Tibial nerve (tissue), 3 donors: ENCODE data around the gene ALK.

Experiments
- CTCF ChIP-seq, 5 experiments: fragments of 200-600 bp in 3 of 5; fragments of 450-650 bp in 2 of 5; sonication (generic) in 3 of 5; IDR thresholded peaks; one replicate each; pipeline ENCODE4 v1.5.1; 2016 to 2019; ENCODE audit warnings: antibody characterized with exemption in 5 of 5, mild to moderate bottlenecking in 3 of 5, moderate library complexity in 2 of 5
- POLR2A ChIP-seq, 2 donors: fragments of 450-650 bp; IDR thresholded peaks; one replicate each; pipeline ENCODE4 v1.6.1; 2017; ENCODE audit warnings: antibody characterized with exemption in 2 of 2, mild to moderate bottlenecking in 2 of 2, moderate library complexity in 2 of 2

- TF ChIP-seq CTCF (IDR thresholded peaks at IDR 0.05) (no peak), POLR2A (IDR thresholded peaks at IDR 0.05) (no peak)
These were observed 116.7 kb downstream of the ALK start for GRCh38 chr2:29804671-29805070.
